HTERT RPE-1 (cell line): ENCODE measurements around the gene EDN1.
"Not testable (repeated sequence)": the region's sequence is repeated elsewhere in the genome, so short reads cannot be mapped to it uniquely, and the experiment has no call there.

Experiments used
- in situ Hi-C: fragments of 300-500 bp; cut with MboI; formaldehyde crosslinking; loops from 4 replicates; pipeline ENCODE4 v1.14.3; 2020; ENCODE audit warnings: low sequenced_read_pairs

EDN1 gene

DNA sequence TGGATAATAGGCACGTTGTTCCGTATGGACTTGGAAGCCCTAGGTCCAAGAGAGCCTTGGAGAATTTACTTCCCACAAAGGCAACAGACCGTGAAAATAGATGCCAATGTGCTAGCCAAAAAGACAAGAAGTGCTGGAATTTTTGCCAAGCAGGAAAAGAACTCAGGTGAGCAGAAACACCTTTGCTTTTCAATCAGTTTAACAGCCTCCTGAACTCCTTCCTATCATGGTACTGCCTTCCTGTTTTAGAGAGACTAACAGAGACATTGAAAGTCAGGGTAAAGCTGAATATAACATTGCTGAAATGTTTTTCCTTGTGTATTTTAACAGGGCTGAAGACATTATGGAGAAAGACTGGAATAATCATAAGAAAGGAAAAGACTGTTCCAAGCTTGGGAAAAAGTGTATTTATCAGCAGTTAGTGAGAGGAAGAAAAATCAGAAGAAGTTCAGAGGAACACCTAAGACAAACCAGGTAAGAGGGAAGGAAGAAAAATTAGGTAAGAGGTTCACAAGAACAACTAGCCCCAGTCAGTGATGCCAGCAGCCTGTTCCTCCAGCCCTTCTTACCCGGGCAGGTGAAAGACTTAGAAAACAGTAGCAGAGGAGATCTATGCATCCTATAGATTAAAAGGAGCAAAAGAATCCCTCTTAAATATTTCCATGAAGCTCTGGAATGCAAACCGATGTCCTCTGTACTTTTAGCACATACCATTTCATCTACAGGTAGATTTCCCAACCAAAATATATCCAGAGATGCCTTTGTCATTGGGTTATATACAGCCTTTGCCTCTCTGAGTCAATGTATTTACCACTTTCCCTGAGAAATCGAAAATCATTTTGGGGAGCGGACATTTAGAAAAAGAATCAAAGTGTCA lies 4.0 kb downstream of the EDN1 start:
- in situ Hi-C loops: no loop called here

DNA sequence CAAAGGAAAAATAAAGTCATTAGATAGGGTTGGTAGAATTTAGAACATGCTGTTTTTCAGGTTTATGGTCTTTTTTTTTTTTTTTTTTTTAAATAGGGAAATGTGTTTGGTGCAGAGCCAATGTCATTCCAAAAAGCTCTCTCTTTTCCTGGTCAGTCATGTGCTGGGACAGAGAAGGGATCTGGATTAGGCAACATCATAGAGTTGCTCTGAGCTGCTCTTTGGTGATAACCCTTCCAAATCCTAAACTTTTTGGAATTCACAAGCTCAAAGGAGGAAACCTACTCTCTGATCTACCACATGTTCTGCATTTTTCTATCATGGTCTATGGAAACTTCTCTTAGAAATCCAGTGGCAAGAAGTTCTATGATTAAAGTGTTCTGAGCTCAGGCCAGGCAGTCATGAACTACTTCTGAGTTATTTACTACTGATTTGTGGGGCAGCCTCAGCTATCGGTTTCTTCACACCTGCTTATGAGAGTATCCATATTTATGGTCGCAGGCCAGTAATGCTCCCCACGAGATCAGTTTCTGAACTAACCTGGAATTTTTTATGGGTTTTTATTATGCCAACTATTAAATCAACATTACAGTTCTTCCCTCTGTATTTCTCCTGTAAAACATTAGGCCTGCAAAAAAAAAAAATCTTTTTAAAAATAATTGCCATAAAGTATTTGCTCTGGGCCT lies 4.8 kb downstream of the EDN1 start:
- in situ Hi-C loops: no loop called here

DNA sequence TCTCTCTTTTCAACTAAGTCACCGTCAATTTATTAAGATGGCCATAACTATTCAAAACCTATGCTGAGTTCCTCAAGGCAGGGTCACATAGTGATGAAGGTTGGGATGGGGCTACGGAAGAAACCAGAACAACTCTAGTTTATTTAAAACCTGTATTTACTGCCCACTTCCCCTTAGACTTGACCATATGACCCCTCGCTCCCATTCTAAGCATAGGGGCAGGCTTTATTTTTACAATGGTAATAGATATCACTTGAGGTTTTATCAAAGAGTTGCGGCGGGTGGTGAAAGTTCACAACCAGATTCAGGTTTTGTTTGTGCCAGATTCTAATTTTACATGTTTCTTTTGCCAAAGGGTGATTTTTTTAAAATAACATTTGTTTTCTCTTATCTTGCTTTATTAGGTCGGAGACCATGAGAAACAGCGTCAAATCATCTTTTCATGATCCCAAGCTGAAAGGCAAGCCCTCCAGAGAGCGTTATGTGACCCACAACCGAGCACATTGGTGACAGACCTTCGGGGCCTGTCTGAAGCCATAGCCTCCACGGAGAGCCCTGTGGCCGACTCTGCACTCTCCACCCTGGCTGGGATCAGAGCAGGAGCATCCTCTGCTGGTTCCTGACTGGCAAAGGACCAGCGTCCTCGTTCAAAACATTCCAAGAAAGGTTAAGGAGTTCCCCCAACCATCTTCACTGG lies 5.5 kb downstream of the EDN1 start:
- in situ Hi-C loops: no loop called here

DNA sequence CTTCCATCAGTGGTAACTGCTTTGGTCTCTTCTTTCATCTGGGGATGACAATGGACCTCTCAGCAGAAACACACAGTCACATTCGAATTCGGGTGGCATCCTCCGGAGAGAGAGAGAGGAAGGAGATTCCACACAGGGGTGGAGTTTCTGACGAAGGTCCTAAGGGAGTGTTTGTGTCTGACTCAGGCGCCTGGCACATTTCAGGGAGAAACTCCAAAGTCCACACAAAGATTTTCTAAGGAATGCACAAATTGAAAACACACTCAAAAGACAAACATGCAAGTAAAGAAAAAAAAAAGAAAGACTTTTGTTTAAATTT lies 6.1 kb downstream of the EDN1 start:
- in situ Hi-C loops: no loop called here

DNA sequence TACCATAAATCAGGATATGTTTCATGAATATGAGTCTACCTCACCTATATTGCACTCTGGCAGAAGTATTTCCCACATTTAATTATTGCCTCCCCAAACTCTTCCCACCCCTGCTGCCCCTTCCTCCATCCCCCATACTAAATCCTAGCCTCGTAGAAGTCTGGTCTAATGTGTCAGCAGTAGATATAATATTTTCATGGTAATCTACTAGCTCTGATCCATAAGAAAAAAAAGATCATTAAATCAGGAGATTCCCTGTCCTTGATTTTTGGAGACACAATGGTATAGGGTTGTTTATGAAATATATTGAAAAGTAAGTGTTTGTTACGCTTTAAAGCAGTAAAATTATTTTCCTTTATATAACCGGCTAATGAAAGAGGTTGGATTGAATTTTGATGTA lies 6.4 kb downstream of the EDN1 start:
- in situ Hi-C loops: no loop called here

DNA sequence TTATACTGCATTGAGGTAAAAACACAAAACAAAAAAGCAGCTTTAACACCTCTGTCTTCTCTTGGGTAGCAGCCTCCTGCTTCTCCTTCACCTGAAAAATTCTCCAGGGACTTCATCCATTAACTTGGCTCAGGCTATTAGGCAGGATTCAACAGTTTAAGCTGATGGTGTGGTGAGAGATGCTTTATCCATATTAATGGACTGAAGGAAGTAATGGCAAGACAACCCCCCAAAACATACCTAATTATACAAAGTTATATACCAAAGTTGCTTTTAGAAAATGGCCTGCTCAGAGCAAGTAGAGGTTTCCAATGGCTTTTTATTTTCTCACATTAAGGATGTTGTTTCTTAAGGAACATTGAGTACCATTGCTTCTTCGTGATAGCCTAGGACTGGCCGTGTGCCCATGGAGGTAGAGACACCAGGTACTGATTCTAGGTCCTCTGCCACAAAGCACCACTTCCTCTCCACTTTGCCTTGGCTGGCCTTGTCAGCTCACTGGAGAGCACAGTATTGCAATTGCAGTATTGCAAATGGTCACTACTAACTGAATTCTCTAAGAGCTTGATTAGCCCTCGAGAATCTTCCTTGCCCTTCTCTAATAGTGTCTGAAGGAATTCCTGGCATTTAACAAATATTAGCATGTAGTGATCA lies 7.3 kb downstream of the EDN1 start:
- in situ Hi-C loops: no loop called here

DNA sequence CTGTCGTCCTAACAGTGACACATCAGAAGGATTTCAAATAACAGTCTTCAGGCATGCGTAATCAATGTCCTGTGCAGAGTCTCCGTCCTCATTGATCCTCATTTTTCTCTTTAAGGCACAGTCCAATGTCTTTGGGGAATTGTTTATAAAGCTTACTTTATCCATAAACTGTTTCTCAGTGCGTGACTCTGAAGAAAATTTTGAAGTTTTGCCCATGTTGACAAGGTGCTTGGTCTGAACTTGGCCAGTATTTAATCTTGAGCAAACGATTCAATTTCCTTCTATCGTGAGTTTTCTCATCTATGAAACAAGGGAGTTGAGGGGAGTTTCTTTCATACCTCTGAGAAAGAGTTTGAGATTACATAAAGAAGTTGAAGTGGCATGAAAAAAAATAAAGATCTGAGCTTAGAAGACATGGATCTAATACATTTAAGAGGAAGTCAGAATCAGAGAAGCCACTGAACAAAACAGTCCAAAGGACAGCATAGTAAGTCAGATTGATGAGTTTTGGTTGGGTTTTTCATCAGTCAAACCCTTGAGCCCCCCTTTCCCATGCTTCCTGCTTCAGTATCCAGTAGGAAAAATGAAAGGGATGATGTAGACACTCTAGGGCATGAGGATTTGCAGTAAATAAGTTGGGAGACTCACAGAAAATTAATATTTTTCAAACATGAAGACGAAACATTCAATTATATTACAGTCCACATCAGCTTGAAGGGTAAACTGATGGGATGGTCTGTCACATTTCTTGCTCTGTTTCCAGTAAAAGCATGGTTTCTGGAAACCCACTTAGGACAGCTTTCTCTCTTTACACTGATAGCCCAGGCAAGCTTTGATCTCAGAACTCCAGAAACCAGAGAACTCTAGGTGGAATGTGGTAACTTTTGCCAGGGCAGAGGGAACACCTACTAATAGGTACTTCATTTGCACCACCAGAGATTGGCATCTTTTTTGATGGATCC lies 8.1 kb downstream of the EDN1 start:
- in situ Hi-C loops: no loop called here

DNA sequence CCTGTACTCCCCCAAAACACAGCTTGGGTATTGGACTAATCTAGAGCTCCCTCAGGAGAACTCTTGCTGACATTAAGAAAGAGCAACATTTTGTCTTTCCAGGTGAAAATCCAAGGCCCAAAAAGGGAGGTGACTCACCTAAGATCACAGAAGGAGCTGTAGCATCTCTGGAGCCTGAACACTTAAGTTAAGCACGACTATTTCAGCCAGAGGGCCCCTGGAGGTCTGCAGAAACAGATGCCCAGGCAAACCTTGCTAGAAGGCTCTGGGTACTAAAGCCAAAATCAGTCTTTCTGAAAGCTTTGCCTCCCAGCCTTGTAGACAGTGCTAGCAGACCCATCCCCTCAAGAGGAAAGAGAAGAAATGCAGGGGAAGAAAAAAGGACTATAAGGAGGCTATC lies 8.8 kb downstream of the EDN1 start:
- in situ Hi-C loops: no loop called here

DNA sequence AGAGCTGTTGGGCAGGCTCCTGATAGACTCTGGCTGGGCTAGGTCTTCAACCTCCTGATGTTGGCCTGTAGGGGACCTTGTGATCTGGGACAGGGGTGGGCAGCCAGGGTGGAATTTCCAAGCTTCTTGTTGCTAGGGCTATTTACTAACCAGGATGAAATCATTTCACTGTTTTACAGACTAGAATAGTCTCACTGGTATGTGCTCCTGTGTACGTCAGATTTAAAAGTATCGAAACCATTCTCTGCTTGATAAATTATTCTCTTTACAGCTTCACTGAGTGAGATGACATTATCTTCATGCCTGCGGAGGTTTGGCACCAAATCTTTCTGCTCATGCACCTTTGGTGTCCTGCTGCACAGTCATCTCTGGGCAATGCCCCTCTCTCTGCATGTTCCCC lies 10.9 kb downstream of the EDN1 start:
- in situ Hi-C loops: no loop called here

DNA sequence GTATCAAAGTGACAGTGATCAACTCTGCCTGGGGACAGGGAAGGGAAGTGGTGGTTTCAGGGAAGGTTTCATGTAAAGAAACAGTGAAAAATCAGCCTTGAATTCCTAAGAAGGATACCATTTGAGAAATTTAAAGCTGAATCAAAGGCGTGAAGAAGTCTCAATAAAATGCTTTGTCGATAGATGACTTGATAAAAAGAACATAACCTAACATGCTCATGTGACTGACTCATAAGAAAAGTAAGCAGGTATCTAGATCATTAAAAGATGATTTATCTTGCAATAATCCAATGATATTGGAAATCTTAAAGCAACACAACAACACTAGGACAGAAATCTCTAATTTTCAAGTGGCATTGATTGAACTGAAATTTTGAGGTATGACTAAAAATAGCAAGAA lies 14.3 kb downstream of the EDN1 start:
- in situ Hi-C loops: no loop called here

DNA sequence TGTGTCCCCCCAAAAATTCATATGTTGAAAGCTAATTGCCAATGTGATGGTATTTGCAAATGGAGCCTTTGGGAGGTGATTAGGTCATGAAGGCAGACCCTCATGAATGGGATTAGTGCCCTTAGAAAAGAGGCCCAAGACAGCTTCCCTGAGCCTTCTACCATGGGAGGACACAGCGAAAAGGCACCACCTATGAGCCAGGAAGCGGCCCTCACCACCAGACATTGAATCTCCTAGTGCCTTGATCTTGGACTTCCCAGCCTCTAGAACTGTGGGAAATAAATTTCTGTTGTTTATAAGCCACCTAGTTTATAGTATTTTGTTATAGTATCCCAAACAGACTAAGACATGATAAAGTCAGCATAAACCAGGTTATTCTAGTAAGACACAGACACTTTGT lies 18.9 kb downstream of the EDN1 start:
- in situ Hi-C loops: no loop called here

DNA sequence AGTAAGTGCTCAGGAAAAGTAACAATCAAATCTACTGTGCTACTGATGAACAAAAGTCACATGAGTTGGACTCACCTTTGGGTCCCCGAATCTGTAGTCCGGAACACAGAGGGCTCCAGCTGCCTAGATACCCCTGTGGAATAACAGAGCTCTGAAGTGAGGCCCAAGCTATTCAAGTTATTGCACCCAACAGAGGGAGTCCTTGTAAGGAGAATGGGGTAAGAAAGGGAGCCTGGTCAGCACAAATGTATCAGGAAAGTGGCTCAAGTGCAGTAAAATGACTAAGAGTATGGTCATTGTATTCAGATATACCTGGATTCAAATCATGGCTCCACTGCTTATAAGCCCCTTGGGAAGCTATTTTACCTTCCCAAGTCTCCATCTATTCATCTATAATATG lies 20.9 kb downstream of the EDN1 start:
- in situ Hi-C loops: no loop called here

DNA sequence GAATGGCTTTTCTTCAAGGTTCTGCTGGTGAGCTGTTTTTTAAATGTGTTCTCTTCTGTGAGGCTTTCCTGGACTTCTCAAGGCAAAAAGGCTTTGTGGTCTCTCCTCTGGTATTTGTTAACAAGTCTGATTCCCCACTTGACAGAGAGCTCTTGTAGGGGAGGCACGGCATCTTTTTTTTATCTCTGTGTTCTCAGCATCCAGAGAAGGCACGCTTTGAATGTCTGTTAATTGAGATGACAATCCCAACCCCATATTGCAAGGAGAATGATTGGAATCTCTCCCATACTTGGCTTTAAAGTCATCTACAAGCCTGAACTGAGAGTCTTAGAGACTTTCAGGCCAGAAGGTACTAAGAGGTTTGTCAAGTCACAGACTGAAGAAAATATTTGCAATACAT lies 22.6 kb downstream of the EDN1 start:
- in situ Hi-C loops: no loop called here

DNA sequence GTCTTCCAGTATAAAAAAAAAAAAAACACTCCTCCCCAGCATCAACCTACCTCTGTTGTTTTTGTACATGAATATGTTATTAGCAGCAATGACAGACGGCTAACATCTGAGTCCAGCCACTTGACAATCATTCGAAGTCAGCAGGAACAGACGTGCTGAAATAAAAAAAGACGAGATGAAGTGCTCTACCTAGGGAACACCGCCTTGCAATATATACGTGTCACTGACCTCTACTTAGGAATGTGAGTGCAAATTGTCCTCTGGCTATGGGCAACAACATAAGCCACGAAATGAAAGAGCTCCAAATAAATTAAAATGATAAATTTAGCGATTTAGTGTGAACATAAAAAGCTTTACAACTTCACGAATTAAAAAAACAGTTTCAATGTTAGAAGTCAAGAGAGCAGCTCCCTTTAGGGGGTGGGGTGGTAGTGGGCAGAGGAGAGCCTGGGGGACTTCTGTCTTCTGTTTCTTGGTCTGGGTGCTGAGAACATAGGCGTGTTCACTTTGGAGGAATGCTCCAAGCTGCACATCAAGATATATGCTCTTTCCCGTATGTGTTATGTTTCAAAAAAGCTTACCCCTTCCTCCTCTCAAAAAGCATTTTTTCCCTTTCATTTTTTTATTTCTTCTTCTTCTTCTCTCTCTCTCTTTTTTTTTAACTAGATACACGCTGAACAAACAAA lies 23.3 kb downstream of the EDN1 start:
- in situ Hi-C loops: no loop called here

DNA sequence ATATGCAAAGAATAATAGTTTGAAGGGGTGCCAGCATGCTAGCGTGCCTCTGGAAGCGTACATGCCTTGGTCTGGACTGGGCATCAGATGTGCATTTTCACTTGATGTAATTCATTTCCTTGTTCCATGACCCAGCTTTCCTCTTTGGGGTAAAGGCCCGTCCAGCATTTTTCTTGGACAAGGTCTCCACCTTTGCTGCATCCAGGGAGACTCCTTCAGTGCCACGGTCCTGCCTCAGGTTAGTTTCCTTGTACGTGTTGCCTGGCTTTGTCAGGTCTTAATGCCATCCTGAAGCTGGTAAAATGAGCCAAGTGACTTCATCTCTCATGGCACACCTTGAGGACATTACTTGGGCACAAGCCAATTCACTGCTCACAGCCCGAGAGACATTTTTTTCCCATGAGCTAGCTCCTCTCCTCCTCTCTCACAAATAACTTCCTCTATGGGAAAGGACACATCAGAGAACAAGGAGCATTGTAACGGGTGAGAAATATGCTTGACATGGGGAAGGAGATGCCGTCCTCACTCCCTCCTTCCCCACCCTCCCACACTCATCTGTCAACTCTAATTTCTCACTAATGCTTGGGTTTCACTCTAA lies 23.9 kb downstream of the EDN1 start:
- in situ Hi-C loops: no loop called here

DNA sequence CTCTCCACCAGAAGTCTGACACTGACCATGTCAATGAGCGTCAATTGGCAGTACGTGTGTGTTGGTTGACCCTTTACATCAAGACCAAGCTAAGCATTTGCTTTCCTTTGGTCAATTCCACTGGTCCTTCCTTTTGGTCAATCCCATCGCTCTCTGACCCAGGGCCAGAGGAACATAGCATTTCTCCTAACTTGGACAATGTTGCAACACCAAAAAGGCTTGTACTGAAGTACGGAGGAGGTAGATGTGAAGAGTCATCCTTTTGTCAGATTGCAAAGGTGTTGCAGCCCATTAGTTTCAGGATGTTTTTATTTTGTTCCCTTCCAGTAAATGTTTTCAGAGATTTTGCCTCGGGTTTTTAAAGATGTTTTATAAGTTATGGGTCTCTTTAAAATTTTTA lies 24.6 kb downstream of the EDN1 start:
- in situ Hi-C loops: no loop called here

DNA sequence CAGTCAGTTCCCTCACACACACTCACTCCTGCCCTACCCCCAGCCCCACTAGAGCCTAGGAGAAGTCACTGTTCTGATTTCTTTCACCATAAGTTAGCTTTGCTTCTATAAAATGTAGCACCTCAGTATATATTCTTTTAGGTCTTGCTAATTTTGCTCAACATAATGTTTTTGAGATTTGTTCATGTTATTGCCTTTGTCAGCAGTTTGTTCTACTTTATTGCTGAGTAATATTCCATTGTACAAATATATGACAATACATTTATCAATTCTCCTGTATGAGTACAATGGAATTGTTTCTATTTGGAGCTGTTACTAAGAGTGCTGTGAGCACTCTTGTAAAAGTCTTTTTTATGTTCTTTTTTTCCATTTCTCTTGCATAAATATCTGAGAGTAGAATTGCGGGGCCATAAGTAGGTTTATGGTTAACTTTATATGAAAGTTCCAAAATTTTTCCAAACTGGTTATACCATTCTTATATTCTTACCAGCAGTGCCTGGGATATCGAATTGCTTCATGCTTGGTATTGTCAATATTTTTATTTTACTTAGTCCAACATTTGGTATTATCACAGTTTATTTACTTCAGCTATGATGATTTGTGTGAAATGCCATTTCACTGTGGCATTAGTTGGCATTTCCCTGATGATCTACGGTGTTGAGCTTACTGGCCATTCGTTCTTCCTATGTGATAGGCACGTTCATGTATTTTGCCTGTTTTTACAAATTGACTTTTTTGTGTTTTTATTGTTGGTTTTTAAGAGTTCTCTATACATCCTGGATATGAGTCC lies 25.3 kb downstream of the EDN1 start:
- in situ Hi-C loops: no loop called here

DNA sequence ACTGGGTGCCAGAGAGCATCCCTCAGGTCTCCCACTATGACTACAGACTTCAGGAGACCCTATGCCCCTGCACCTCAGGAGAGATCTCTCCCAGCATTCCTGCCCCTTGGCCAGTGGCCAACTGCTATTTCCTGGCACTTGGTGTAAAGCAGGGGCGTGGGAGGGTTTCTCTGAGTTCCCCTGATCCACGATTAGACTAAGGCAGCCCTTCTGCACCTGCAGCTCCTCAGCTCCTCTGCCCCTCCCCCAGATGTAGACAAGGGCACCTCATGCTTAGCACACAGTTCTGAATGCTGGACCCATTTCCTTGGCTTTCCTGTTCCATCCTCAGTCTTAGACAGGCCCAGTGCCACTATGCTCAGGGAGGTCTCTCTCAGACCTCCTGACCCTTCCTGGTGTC lies 28.6 kb downstream of the EDN1 start:
- in situ Hi-C loops: no loop called here

DNA sequence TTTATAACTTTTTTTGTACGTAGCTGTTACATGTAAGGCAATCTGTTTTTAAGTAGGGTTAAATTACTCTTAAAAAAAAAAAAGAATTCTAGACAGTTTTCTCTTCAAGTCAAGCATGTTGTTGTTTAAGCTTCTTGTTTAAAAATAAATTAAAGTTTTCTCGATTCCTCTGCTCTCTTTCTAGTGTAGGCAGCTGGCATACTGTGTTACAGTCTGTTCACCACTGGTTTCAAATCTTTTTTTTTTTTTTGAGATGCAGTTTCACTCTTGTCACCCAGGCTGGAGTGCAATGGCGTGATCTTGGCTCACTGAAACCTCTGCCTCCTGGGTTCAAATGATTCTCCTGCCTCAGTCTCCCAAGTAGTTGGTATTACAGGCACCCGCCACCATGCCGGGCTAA lies 29.9 kb downstream of the EDN1 start:
- in situ Hi-C loops: not testable (repeated sequence)
